Activated CD8-positive, alpha-beta T cell treated with anti-CD3 and anti-CD28 coated beads for 36 hours (primary cell): Measurements from ENCODE around the gene TBC1D22A. TPM values are rescaled to one million over a fixed set of nuclear protein-coding genes. Genes with fewer than 3 reads are reported as not detected.
A peak's percentile ranks its signal among the peaks of the same experiment; 100 is the strongest.

Source experiments
- ATAC-seq: fragments of 200-7000 bp; cut with Tn5 transposase; one replicate; pipeline ENCODE4 v1.10.0; 2021; ENCODE audit warnings: mild to moderate bottlenecking, moderate library complexity
- CTCF ChIA-PET: fragments of 350-600 bp; sonication (Branson Sonifier 250); formaldehyde crosslinking; loops from one replicate; lab custom pipeline; 2021; ENCODE audit warnings: antibody characterized with exemption; lab: Charles Lee
- POLR2A ChIA-PET: fragments of 350-600 bp; sonication (Branson Sonifier 250); formaldehyde crosslinking; loops from one replicate; lab custom pipeline; 2021; ENCODE audit warnings: antibody characterized with exemption; lab: Charles Lee
- DNase-seq: peaks from one replicate; pipeline ENCODE4 v3.0.0-alpha.2; 2020
- H3K27ac Mint-ChIP-seq: one replicate; pipeline ENCODE4 v1.8.0; 2021; ENCODE audit warnings: mild to moderate bottlenecking, mixed read lengths
- H3K27me3 Mint-ChIP-seq: one replicate; pipeline ENCODE4 v1.8.0; 2021; ENCODE audit warnings: mixed read lengths
- H3K36me3 Mint-ChIP-seq: one replicate; pipeline ENCODE4 v1.8.0; 2021; ENCODE audit warnings: low read depth, mixed read lengths
- H3K4me1 Mint-ChIP-seq: one replicate; pipeline ENCODE4 v1.8.0; 2021; ENCODE audit warnings: low read depth, mixed read lengths
- H3K4me3 Mint-ChIP-seq: one replicate; pipeline ENCODE4 v1.8.0; 2021; ENCODE audit warnings: mild to moderate bottlenecking, moderate library complexity, mixed read lengths
- H3K9me3 Mint-ChIP-seq: one replicate; pipeline ENCODE4 v1.8.0; 2021; ENCODE audit warnings: mixed read lengths
- CTCF ChIP-seq: fragments of 200-600 bp; IDR thresholded peaks from one replicate; pipeline ENCODE4 v1.8.0; 2022; ENCODE audit warnings: antibody characterized with exemption, mild to moderate bottlenecking
- intact Hi-C: fragments of 100-400 bp; cut with micrococcal nuclease; formaldehyde crosslinking; loops from one replicate; pipeline ENCODE4 v1.10.0; 2022
- total RNA-seq, 2 experiments: library from RNA; stranded (reverse); gene quantifications; one replicate each; pipeline ENCODE4 v1.2.3, GENCODE V29; 2021

The TBC1D22A gene
- total RNA-seq, 2 experiments from 2014 or later: 41.0 to 42.8 TPM

- Mint-ChIP-seq H3K4me3 (no peak overlapping the region), H3K4me1 (peaks cover 26% of the 10 kb centered on the region), H3K9me3 (no peaks in the 10 kb centered on the region), H3K27me3 (no peaks in the 10 kb centered on the region), H3K27ac (no peak overlapping the region), H3K36me3 (peaks cover 2% of the 10 kb centered on the region)
- intact Hi-C loops: no loop called here
- ATAC-seq (no peak), DNase-seq (no peak)
- ChIA-PET CTCF (no interaction called here), POLR2A (no interaction called here)
- no peak for TF ChIP-seq CTCF
Observed at GRCh38 chr22:47050401-47051051, 288.1 kb downstream of the TBC1D22A start.

GRCh38 chr22:47051441-47052071, 289.1 kb downstream of the TBC1D22A start:
- H3K36me3 Mint-ChIP-seq: peaks cover 2% of the 10 kb centered on the region
- H3K27ac Mint-ChIP-seq: no peak overlapping the region
- no peak for DNase-seq
- H3K4me1 Mint-ChIP-seq: peaks cover 26% of the 10 kb centered on the region
- intact Hi-C loops: no loop called here
- no peaks in the 10 kb centered on the region for H3K9me3 Mint-ChIP-seq
- no peak for TF ChIP-seq CTCF
- no peaks in the 10 kb centered on the region for H3K27me3 Mint-ChIP-seq
- no peak overlapping the region for H3K4me3 Mint-ChIP-seq
- no peak for ATAC-seq
- CTCF ChIA-PET: no interaction called here
- POLR2A ChIA-PET: no interaction called here

GRCh38 chr22:47052236-47053012, 290.0 kb downstream of the TBC1D22A start:
- ChIA-PET POLR2A (no interaction called here), CTCF (no interaction called here)
- H3K36me3 Mint-ChIP-seq: peaks cover 5% of the 10 kb centered on the region
- DNase-seq: no peak
- ATAC-seq: no peak
- intact Hi-C loops: no loop called here
- H3K27me3 Mint-ChIP-seq: no peaks in the 10 kb centered on the region
- no peaks in the 10 kb centered on the region for H3K9me3 Mint-ChIP-seq
- no peak for TF ChIP-seq CTCF
- H3K4me1 Mint-ChIP-seq: peaks cover 23% of the 10 kb centered on the region
- no peak overlapping the region for H3K4me3 Mint-ChIP-seq
- H3K27ac Mint-ChIP-seq: peak overlapping the region; percentile 76

- no peak overlapping the region for H3K4me3 Mint-ChIP-seq
- POLR2A ChIA-PET: no interaction called here
- no peaks in the 10 kb centered on the region for H3K9me3 Mint-ChIP-seq
- ATAC-seq (peak; percentile 67), DNase-seq (peak; percentile 29)
- no peaks in the 10 kb centered on the region for H3K27me3 Mint-ChIP-seq
- H3K4me1 Mint-ChIP-seq: peaks cover 21% of the 10 kb centered on the region
- no peak for TF ChIP-seq CTCF
- intact Hi-C loops: no loop called here
- peaks cover 5% of the 10 kb centered on the region for H3K36me3 Mint-ChIP-seq
- CTCF ChIA-PET: no interaction called here
- H3K27ac Mint-ChIP-seq: peak overlapping the region; percentile 76
Observed at GRCh38 chr22:47053013-47053725, 290.7 kb downstream of the TBC1D22A start.
